Duodenal mucosa (tissue), 2 donors: ENCODE measurements around the gene C1QL1.

Source experiments
- H3K27ac ChIP-seq: one replicate; pipeline ENCODE4 v1.7.0; 2013; ENCODE audit warnings: low read depth, low read length
- H3K27me3 ChIP-seq, 2 donors: one replicate each; pipeline ENCODE4 v1.7.0; 2013; ENCODE audit warnings: low read length in 2 of 2, control low read depth in 1 of 2; ENCODE audit not compliant: insufficient read depth in 2 of 2, control insufficient read depth in 1 of 2
- H3K36me3 ChIP-seq, 2 donors: one replicate each; pipeline ENCODE4 v1.7.0; 2013; ENCODE audit warnings: low read length in 2 of 2, control low read depth in 1 of 2; ENCODE audit not compliant: insufficient read depth in 2 of 2, control insufficient read depth in 1 of 2
- H3K4me1 ChIP-seq, 2 donors: one replicate each; pipeline ENCODE4 v1.7.0; 2013; ENCODE audit warnings: low read length in 2 of 2, control low read depth in 1 of 2; ENCODE audit not compliant: insufficient read depth in 2 of 2, control insufficient read depth in 1 of 2
- H3K4me3 ChIP-seq, 2 donors: one replicate each; pipeline ENCODE4 v1.7.0; 2013; ENCODE audit warnings: low read length in 2 of 2, low read depth in 1 of 2
- H3K9ac ChIP-seq, 2 donors: one replicate each; pipeline ENCODE4 v1.7.0; 2013; ENCODE audit warnings: low read length in 2 of 2, low read depth in 1 of 2
- H3K9me3 ChIP-seq, 2 donors: one replicate each; pipeline ENCODE4 v1.7.0; 2013; ENCODE audit warnings: low read length in 2 of 2, control low read depth in 1 of 2; ENCODE audit not compliant: control insufficient read depth in 1 of 2

The C1QL1 gene

DNA sequence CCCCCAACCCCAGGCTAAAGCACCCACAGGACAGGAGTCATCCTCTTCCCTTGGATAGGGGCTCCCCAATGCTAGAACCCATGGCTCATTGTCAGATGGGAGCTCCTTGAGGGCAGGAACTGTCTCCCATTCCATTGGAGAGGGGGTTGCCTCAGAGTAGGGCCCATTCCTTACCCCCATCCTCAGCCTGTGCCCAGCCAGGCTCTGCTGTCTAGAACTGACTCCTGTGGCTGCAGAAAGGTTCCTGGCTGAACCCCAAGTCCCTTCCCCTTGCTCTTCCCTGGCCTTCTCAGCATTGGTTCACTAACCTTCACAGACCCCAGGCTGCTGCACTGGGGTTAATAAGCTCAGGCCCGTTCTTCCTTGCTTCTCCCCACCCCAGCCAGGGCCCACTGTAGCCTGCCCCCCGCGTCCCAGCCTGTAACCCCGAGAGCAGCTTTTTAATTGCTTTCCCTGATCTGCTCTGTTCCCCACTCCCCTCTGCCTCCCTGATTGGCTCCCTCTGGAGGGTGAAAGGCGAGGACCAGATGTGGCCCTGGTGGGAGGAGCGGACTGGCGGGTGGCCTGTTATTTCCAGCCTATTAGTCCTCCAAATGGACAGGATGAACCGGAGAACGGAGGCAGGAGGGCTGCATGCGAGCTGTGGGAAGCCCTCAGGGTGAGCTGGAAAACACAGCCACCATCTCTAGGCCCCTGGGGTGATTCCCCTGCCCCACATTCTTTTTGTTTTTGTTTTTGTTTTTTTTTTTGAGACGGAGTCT, 46.8 kb downstream of the C1QL1 start:
- H3K36me3 ChIP-seq = peaks cover 0 to under 1% of the 10 kb centered on the region in 2 donors
- no peak overlapping the region for H3K27ac ChIP-seq
- no peak overlapping the region for H3K9ac ChIP-seq
- H3K27me3 ChIP-seq = peaks cover 4 to 13% of the 10 kb centered on the region in 2 donors
- no peaks in the 10 kb centered on the region for H3K9me3 ChIP-seq
- no peaks in the 10 kb centered on the region for H3K4me1 ChIP-seq
- no peak overlapping the region for H3K4me3 ChIP-seq

DNA sequence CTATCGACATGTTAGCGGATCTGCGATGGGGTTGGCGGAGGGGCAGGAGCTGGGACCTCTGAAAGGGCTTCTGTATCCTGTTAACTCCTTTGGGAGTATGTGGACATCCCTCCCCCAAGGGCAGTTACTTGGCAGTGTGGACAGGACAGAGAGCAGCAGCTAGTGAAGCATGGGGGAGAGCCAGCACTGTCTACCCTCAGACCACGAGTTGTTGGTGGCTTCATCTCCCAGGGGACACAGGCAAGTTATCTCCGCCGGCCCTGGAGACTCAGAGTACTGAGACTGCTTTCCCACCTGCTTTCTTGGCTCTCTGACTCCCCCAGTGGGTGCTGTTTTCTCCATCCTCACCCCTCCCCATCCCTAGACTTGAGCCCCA, 47.5 kb downstream of the C1QL1 start:
- H3K9ac ChIP-seq = no peak overlapping the region
- no peaks in the 10 kb centered on the region for H3K36me3 ChIP-seq
- no peaks in the 10 kb centered on the region for H3K4me1 ChIP-seq
- no peak overlapping the region for H3K4me3 ChIP-seq
- no peaks in the 10 kb centered on the region for H3K9me3 ChIP-seq
- peaks cover 4 to 13% of the 10 kb centered on the region in 2 donors for H3K27me3 ChIP-seq
- no peak overlapping the region for H3K27ac ChIP-seq

GRCh38 chr17:44919885-44920564, 48.1 kb downstream of the C1QL1 start:
- Histone ChIP-seq H3K4me3 (no peak overlapping the region), H3K36me3 (no peaks in the 10 kb centered on the region), H3K9ac (no peak overlapping the region), H3K4me1 (no peaks in the 10 kb centered on the region), H3K27me3 (peaks cover 4 to 13% of the 10 kb centered on the region in 2 donors), H3K9me3 (no peaks in the 10 kb centered on the region), H3K27ac (no peak overlapping the region)

GRCh38 chr17:44919411-44919810, 48.7 kb downstream of the C1QL1 start:
- Histone ChIP-seq H3K9ac (no peak overlapping the region), H3K27me3 (peaks cover 4 to 13% of the 10 kb centered on the region in 2 donors), H3K4me1 (no peaks in the 10 kb centered on the region), H3K4me3 (no peak overlapping the region), H3K9me3 (no peaks in the 10 kb centered on the region), H3K27ac (no peak overlapping the region), H3K36me3 (no peaks in the 10 kb centered on the region)

DNA sequence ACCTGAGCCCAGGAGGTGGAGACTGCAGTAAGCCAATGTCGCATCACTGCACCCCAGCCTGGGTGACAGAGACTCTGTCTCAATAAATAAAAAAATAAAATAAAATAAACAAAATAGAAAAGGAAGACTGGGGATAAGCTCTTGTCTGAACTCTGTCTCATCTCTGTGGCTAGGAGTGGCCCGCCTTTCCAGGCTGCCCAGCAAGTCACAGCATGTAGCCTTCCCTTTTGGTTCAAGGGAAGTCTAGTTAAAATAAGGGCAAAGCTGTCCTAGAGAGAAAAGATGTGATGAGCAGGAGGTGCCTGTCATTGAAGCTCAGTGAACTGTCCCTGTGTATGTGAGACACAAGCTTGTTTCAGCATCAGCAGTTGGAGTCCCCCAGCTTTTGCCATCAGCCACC, 50.1 kb downstream of the C1QL1 start:
- no peak overlapping the region for H3K4me3 ChIP-seq
- H3K27me3 ChIP-seq = peaks cover 13 to 15% of the 10 kb centered on the region in 2 donors
- H3K27ac ChIP-seq = no peak overlapping the region
- H3K4me1 ChIP-seq = no peaks in the 10 kb centered on the region
- no peaks in the 10 kb centered on the region for H3K9me3 ChIP-seq
- no peaks in the 10 kb centered on the region for H3K36me3 ChIP-seq
- no peak overlapping the region for H3K9ac ChIP-seq

GRCh38 chr17:44917456-44917855, 50.6 kb downstream of the C1QL1 start:
- no peak overlapping the region for H3K9ac ChIP-seq
- H3K4me3 ChIP-seq = no peak overlapping the region
- no peaks in the 10 kb centered on the region for H3K9me3 ChIP-seq
- no peaks in the 10 kb centered on the region for H3K36me3 ChIP-seq
- H3K27ac ChIP-seq = no peak overlapping the region
- peaks cover 13 to 20% of the 10 kb centered on the region in 2 donors for H3K27me3 ChIP-seq
- H3K4me1 ChIP-seq = no peaks in the 10 kb centered on the region

- Histone ChIP-seq H3K36me3 (no peaks in the 10 kb centered on the region), H3K9ac (no peak overlapping the region), H3K4me3 (no peak overlapping the region), H3K9me3 (no peaks in the 10 kb centered on the region), H3K27ac (no peak overlapping the region), H3K4me1 (peaks cover 0 to under 1% of the 10 kb centered on the region in 2 donors), H3K27me3 (peaks cover 13 to 24% of the 10 kb centered on the region in 2 donors)
Observed at GRCh38 chr17:44916781-44917241, 51.3 kb downstream of the C1QL1 start.

GRCh38 chr17:44915862-44916780, 52.0 kb downstream of the C1QL1 start:
- Histone ChIP-seq H3K27me3 (peaks cover 10 to 26% of the 10 kb centered on the region in 2 donors), H3K36me3 (no peaks in the 10 kb centered on the region), H3K27ac (no peak overlapping the region), H3K9ac (no peak overlapping the region), H3K9me3 (no peaks in the 10 kb centered on the region), H3K4me3 (no peak overlapping the region), H3K4me1 (peaks cover 4 to 7% of the 10 kb centered on the region in 2 donors)

DNA sequence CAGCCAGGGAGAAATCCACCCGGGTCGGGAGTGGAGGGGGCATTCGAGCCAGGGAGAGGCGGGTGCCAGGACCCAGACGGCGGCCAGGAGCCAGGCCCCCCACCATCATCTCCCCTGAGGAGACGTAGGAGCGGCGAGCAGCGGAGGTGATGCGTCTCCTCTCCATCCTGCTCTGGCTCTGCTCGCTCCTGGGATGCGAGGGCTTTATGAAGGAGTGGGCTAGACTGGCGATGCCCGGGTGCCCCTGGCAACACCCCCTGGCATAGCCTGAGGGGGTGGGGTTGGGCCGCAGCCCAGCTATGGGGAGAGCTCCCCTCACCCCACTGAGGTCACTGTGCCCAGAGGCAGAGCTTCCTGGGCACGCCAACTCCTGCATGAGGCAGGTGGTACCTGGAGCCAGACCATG, 52.8 kb downstream of the C1QL1 start, which contains the start of gene GFAP:
TSS of gene GFAP (minus strand) at position 180 of the 406 bp plus-strand sequence. CDS start at position 166, 14 bp downstream.
- Histone ChIP-seq H3K9me3 (no peaks in the 10 kb centered on the region), H3K9ac (no peak within 1 kb of the TSS), H3K36me3 (no peaks in the 10 kb centered on the region), H3K27me3 (peaks cover 3 to 25% of the 10 kb centered on the region in 2 donors), H3K27ac (no peak within 1 kb of the TSS), H3K4me3 (no peak within 1 kb of the TSS), H3K4me1 (peaks cover 4 to 9% of the 10 kb centered on the region in 2 donors)
